Gastroesophageal sphincter (tissue), 3 donors: ENCODE results near the gene LDAH.

ENCODE experiments used
- CTCF ChIP-seq, 4 experiments: fragments of 200-600 bp in 2 of 4; fragments of 450-650 bp in 2 of 4; sonication (generic) in 1 of 4; IDR thresholded peaks; one replicate each; pipeline ENCODE4 v1.5.1; 2017 to 2019; ENCODE audit warnings: antibody characterized with exemption in 4 of 4, mild to moderate bottlenecking in 2 of 4, moderate library complexity in 2 of 4
- EP300 ChIP-seq: sonication (generic); formaldehyde crosslinking; IDR thresholded peaks from one replicate; pipeline ENCODE4 v1.6.1; 2017; ENCODE audit warnings: antibody characterized with exemption, mild to moderate bottlenecking
- POLR2AphosphoS5 ChIP-seq: sonication (generic); formaldehyde crosslinking; IDR thresholded peaks from one replicate; pipeline ENCODE4 v1.6.1; 2017; ENCODE audit warnings: antibody characterized with exemption

GRCh38 chr2:20651731-20652099 is 171.2 kb downstream of the LDAH start:
- no peak for TF ChIP-seq CTCF (IDR thresholded peaks at IDR 0.05)
- TF ChIP-seq POLR2AphosphoS5: no peak
- TF ChIP-seq EP300: no peak
